ENCODE measurements around the gene PTK7.

GRCh38 chr6:43124481-43124880 lies 48.4 kb downstream of the PTK7 start:
- TF ChIP-seq, protein P1, sequence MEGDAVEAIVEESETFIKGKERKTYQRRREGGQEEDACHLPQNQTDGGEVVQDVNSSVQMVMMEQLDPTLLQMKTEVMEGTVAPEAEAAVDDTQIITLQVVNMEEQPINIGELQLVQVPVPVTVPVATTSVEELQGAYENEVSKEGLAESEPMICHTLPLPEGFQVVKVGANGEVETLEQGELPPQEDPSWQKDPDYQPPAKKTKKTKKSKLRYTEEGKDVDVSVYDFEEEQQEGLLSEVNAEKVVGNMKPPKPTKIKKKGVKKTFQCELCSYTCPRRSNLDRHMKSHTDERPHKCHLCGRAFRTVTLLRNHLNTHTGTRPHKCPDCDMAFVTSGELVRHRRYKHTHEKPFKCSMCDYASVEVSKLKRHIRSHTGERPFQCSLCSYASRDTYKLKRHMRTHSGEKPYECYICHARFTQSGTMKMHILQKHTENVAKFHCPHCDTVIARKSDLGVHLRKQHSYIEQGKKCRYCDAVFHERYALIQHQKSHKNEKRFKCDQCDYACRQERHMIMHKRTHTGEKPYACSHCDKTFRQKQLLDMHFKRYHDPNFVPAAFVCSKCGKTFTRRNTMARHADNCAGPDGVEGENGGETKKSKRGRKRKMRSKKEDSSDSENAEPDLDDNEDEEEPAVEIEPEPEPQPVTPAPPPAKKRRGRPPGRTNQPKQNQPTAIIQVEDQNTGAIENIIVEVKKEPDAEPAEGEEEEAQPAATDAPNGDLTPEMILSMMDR (IDR thresholded peaks at IDR 0.05) = no peak
- TF ChIP-seq EZH2 (IDR thresholded peaks at IDR 0.05; ENCODE audit: borderline replicate concordance, insufficient read depth, low read depth, low read length, poor library complexity, severe bottlenecking) = no peak
